Measurements from ENCODE around the gene MAP3K1. TPM values are rescaled to one million over a fixed set of nuclear protein-coding genes. Genes with fewer than 3 reads are reported as not detected.

MAP3K1 gene
- total RNA-seq, 1 donor from 2014 or later: 20.0 TPM

DNA sequence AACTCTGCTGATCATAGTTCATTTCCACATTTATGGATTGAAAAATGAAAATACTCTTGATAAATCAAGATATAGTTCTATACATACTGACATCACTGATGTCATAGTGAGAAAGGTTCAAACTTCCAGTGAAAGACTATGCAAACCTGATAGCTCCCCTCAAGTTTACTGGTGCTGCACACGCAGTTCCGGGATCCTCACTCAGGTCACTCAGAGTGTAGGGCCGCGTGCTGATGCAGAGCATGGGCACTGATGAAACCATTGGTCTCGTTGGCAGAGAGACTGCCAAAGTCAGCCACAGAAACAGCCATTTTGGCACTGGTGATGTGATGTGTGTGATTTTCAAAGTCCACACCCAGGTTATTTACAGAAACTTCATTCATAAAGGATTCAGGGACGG is 107.6 kb downstream of the MAP3K1 start:
- no peak overlapping the region for H3K27ac Mint-ChIP-seq
- TF ChIP-seq, protein P1, sequence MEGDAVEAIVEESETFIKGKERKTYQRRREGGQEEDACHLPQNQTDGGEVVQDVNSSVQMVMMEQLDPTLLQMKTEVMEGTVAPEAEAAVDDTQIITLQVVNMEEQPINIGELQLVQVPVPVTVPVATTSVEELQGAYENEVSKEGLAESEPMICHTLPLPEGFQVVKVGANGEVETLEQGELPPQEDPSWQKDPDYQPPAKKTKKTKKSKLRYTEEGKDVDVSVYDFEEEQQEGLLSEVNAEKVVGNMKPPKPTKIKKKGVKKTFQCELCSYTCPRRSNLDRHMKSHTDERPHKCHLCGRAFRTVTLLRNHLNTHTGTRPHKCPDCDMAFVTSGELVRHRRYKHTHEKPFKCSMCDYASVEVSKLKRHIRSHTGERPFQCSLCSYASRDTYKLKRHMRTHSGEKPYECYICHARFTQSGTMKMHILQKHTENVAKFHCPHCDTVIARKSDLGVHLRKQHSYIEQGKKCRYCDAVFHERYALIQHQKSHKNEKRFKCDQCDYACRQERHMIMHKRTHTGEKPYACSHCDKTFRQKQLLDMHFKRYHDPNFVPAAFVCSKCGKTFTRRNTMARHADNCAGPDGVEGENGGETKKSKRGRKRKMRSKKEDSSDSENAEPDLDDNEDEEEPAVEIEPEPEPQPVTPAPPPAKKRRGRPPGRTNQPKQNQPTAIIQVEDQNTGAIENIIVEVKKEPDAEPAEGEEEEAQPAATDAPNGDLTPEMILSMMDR (IDR thresholded peaks at IDR 0.05; ENCODE audit: unreplicated experiment): no peak
- no peaks in the 10 kb centered on the region for H3K27me3 Mint-ChIP-seq
- no peak for DNase-seq (ENCODE audit: low spot score, unreplicated experiment)
- H3K4me1 Mint-ChIP-seq (ENCODE audit: low read depth): peaks cover 5% of the 10 kb centered on the region
- H3K9me3 Mint-ChIP-seq (ENCODE audit: low read depth): peaks cover 19% of the 10 kb centered on the region
- H3K36me3 Mint-ChIP-seq (ENCODE audit: insufficient read depth): peaks cover 56% of the 10 kb centered on the region
- no peak overlapping the region for H3K4me3 Mint-ChIP-seq (ENCODE audit: low read depth)

DNA sequence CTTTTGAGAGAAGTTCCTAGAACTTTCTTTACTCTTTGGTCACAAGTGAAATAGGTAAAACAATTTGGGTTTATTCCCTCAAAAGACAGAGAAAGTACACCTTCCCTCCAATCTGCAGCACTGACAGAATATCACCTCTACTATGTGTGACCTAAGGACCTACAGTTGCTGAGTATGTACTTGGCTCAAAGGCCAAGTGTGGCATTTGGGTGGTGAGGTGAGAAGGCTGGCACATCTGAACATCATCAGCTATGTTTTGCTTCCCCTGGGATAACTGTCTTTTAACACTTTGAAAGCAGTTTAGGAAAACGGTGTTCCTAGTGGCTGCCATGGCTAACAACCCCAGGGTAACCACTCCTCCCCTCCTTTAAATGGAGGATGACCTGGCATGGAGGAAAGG is 119.0 kb downstream of the MAP3K1 start:
- Mint-ChIP-seq H3K27ac (no peak overlapping the region), H3K9me3 (ENCODE audit: low read depth) (no peaks in the 10 kb centered on the region), H3K4me3 (ENCODE audit: low read depth) (no peak overlapping the region), H3K27me3 (no peaks in the 10 kb centered on the region), H3K36me3 (ENCODE audit: insufficient read depth) (peaks cover 24% of the 10 kb centered on the region), H3K4me1 (ENCODE audit: low read depth) (no peaks in the 10 kb centered on the region)
- DNase-seq (ENCODE audit: low spot score, unreplicated experiment): no peak
- TF ChIP-seq, protein P1 (IDR thresholded peaks at IDR 0.05; ENCODE audit: unreplicated experiment): no peak

DNA sequence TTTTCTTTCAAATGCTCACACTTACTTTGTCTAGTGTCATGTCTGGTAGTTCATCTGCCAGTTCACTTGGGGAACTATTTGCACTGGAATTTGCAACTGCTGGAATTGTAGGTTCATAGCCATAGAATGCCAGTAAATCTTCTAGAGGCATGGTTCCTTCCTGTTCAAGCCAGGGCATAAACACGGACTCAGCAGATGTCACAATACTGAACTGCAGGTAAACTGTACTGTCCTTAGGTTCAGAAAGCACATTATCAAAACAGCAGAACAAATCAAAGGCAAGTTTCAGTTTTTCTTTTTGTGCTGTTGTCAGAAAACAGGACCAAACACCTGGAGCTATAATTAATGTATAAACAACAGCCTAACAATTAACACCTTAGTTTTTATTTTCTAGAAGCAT is 123.5 kb downstream of the MAP3K1 start:
- TF ChIP-seq, protein P1 (IDR thresholded peaks at IDR 0.05; ENCODE audit: unreplicated experiment): no peak
- Mint-ChIP-seq H3K4me3 (ENCODE audit: low read depth) (no peak overlapping the region), H3K9me3 (ENCODE audit: low read depth) (no peaks in the 10 kb centered on the region), H3K27me3 (no peaks in the 10 kb centered on the region), H3K36me3 (ENCODE audit: insufficient read depth) (peaks cover 27% of the 10 kb centered on the region), H3K4me1 (ENCODE audit: low read depth) (no peaks in the 10 kb centered on the region), H3K27ac (no peak overlapping the region)
- DNase-seq (ENCODE audit: low spot score, unreplicated experiment): no peak

DNA sequence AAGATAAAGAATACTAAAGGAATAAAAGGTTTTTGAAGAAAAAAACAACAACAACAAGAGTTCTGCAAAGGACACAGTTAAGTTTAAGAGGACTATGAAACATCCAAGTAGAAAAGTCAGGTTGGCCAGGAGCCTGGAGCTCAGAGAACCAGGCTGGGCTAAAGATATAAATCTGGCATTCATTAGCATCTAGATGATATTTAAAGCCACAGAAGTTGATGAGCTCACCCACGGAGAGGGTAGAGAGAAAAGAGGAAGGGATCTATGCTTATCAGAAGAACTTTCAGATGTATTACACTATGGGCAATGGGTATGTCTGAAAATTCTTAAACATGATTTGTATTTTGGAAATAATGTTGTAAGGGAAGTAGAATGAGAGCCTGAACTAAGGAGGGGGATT is 126.6 kb downstream of the MAP3K1 start:
- TF ChIP-seq, protein P1 (IDR thresholded peaks at IDR 0.05; ENCODE audit: unreplicated experiment): no peak

More for the DNA sequence above, 126.6 kb downstream of the MAP3K1 start:
- Mint-ChIP-seq H3K9me3 (ENCODE audit: low read depth) (no peaks in the 10 kb centered on the region), H3K4me1 (ENCODE audit: low read depth) (no peaks in the 10 kb centered on the region), H3K4me3 (ENCODE audit: low read depth) (no peak overlapping the region), H3K27me3 (no peaks in the 10 kb centered on the region), H3K36me3 (ENCODE audit: insufficient read depth) (peaks cover 28% of the 10 kb centered on the region), H3K27ac (no peak overlapping the region)
- DNase-seq (ENCODE audit: low spot score, unreplicated experiment): no peak

Other genes with a start within 250 kb of the MAP3K1 start
- gene SETD9, start 94.0 kb downstream of the MAP3K1 start, total RNA-seq: 15.1 and 17.7 TPM in 2 replicates
- 45.5 and 47.4 TPM in 2 replicates for gene MIER3, start 136.6 kb downstream of the MAP3K1 start, total RNA-seq